Gastrocnemius medialis (tissue), 4 donors: Measurements from ENCODE around the gene MEGF9.

ENCODE experiments used
- CTCF ChIP-seq, 5 experiments: fragments of 450-650 bp in 3 of 5; fragments of 200-600 bp in 2 of 5; sonication (generic) in 2 of 5; IDR thresholded peaks in 4 of 5; conservative IDR thresholded peaks in 1 of 5; 1 replicate in 4 of 5; 2 replicates in 1 of 5; pipeline ENCODE4 v1.5.1; 2016 to 2019; ENCODE audit warnings: antibody characterized with exemption in 5 of 5, mild to moderate bottlenecking in 3 of 5, moderate library complexity in 3 of 5
- POLR2A ChIP-seq, 2 donors: fragments of 450-650 bp; IDR thresholded peaks; one replicate each; pipeline ENCODE4 v1.6.1; 2017; ENCODE audit warnings: antibody characterized with exemption in 2 of 2, mild to moderate bottlenecking in 2 of 2, moderate library complexity in 2 of 2

GRCh38 chr9:120646948-120647347 is 67.3 kb downstream of the MEGF9 start:
- TF ChIP-seq CTCF (IDR thresholded peaks at IDR 0.05 in 4 of 5, conservative IDR thresholded peaks at IDR 0.05 in 1 of 5) (no peak), POLR2A (IDR thresholded peaks at IDR 0.05) (no peak)
